SK-N-MC (cell line): ENCODE results near the gene SNX8.

Source experiments
- EZH2 ChIP-seq: fragments of 200-600 bp; sonication (generic); IDR thresholded peaks from one replicate; pipeline ENCODE4 v1.6.1; 2017; ENCODE audit warnings: antibody characterized with exemption
- FOXP2 ChIP-seq: optimal IDR thresholded peaks from 2 replicates; pipeline ENCODE3; 2011; ENCODE audit warnings: mild to moderate bottlenecking, moderate library complexity; ENCODE audit not compliant: insufficient read depth; ENCODE audit errors: extremely low read length, control extremely low read depth
- POLR2AphosphoS5 ChIP-seq: IDR thresholded peaks from 2 replicates; pipeline ENCODE4 v1.6.1; 2012; ENCODE audit warnings: mild to moderate bottlenecking, low read depth, low read length, borderline replicate concordance

- TF ChIP-seq POLR2AphosphoS5 = no peak
- no peak for TF ChIP-seq EZH2
- TF ChIP-seq FOXP2 = no peak
Observed at GRCh38 chr7:2326951-2327350, 12.7 kb upstream of the SNX8 start.
